ENCODE measurements around the gene WIPI1.

GRCh38 chr17:68423251-68423650 is 34.0 kb downstream of the WIPI1 start:
- no peak for TF ChIP-seq ESRRA (CRISPR knock-in tag; IDR thresholded peaks at IDR 0.05; ENCODE audit: low read depth)
- no peak for TF ChIP-seq SIN3B (IDR thresholded peaks at IDR 0.05; ENCODE audit: low read length)
- TF ChIP-seq SALL1 (CRISPR knock-in tag; IDR thresholded peaks at IDR 0.05), result no peak
- no peak for TF ChIP-seq YY1 (IDR thresholded peaks at IDR 0.05; ENCODE audit: insufficient read depth, insufficient replicate concordance, low read depth, low read length)

All from HepG2 (cell line).